Glutamatergic neuron (in vitro differentiated cells): Measurements from ENCODE around the gene KRT13. TPM values are rescaled to one million over a fixed set of nuclear protein-coding genes. Genes with fewer than 3 reads are reported as not detected.

ENCODE experiments used
- DNase-seq: peaks from one replicate; pipeline ENCODE4 v3.0.0; 2022
- H3K27ac Mint-ChIP-seq: one replicate; pipeline ENCODE4 v1.8.0; 2020; ENCODE audit warnings: mild to moderate bottlenecking, mixed read lengths, inconsistent platforms; ENCODE audit not compliant: unreplicated experiment
- H3K27me3 Mint-ChIP-seq: one replicate; pipeline ENCODE4 v1.8.0; 2020; ENCODE audit warnings: mild to moderate bottlenecking, moderate library complexity, mixed read lengths, inconsistent platforms; ENCODE audit not compliant: unreplicated experiment
- H3K36me3 Mint-ChIP-seq: one replicate; pipeline ENCODE4 v1.8.0; 2020; ENCODE audit warnings: mild to moderate bottlenecking, mixed read lengths, inconsistent platforms; ENCODE audit not compliant: unreplicated experiment
- H3K4me1 Mint-ChIP-seq: one replicate; pipeline ENCODE4 v1.8.0; 2020; ENCODE audit warnings: mild to moderate bottlenecking, low read depth, mixed read lengths, inconsistent platforms; ENCODE audit not compliant: unreplicated experiment
- H3K4me3 Mint-ChIP-seq: one replicate; pipeline ENCODE4 v1.8.0; 2020; ENCODE audit warnings: mild to moderate bottlenecking, mixed read lengths, inconsistent platforms; ENCODE audit not compliant: unreplicated experiment
- H3K9me3 Mint-ChIP-seq: one replicate; pipeline ENCODE4 v1.8.0; 2020; ENCODE audit warnings: mild to moderate bottlenecking, moderate library complexity, mixed read lengths, inconsistent platforms; ENCODE audit not compliant: unreplicated experiment
- total RNA-seq: library from RNA; stranded (reverse); fragmentation: NEBNext Ultra II Directional; extraction: Animal tissue kit (Norgen Biotek cat#: 25700); gene quantifications from one replicate; pipeline ENCODE4 v1.2.1, GENCODE V29; 2021; ENCODE audit not compliant: unreplicated experiment
- TF ChIP-seq, protein P1 (sequence below): fragments of 200-600 bp; sonication (generic); IDR thresholded peaks from one replicate; pipeline ENCODE4 v1.5.0; 2021; ENCODE audit not compliant: partially characterized antibody, unreplicated experiment

Gene KRT13
- total RNA-seq, 1 donor from 2014 or later: not detected

- Mint-ChIP-seq H3K9me3 (no peaks in the 10 kb centered on the region), H3K27me3 (peaks cover 5% of the 10 kb centered on the region), H3K27ac (no peak overlapping the region), H3K36me3 (no peaks in the 10 kb centered on the region), H3K4me3 (no peak overlapping the region), H3K4me1 (no peaks in the 10 kb centered on the region)
- no peak for DNase-seq
- TF ChIP-seq, protein P1, sequence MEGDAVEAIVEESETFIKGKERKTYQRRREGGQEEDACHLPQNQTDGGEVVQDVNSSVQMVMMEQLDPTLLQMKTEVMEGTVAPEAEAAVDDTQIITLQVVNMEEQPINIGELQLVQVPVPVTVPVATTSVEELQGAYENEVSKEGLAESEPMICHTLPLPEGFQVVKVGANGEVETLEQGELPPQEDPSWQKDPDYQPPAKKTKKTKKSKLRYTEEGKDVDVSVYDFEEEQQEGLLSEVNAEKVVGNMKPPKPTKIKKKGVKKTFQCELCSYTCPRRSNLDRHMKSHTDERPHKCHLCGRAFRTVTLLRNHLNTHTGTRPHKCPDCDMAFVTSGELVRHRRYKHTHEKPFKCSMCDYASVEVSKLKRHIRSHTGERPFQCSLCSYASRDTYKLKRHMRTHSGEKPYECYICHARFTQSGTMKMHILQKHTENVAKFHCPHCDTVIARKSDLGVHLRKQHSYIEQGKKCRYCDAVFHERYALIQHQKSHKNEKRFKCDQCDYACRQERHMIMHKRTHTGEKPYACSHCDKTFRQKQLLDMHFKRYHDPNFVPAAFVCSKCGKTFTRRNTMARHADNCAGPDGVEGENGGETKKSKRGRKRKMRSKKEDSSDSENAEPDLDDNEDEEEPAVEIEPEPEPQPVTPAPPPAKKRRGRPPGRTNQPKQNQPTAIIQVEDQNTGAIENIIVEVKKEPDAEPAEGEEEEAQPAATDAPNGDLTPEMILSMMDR: no peak
Measured at GRCh38 chr17:41483531-41483930, 21.9 kb downstream of the KRT13 start.

- Mint-ChIP-seq H3K27me3 (peaks cover 2% of the 10 kb centered on the region), H3K4me3 (no peak within 1 kb of the TSS), H3K9me3 (no peaks in the 10 kb centered on the region), H3K36me3 (no peaks in the 10 kb centered on the region), H3K27ac (no peak within 1 kb of the TSS), H3K4me1 (no peaks in the 10 kb centered on the region)
- DNase-seq: no peak
- TF ChIP-seq, protein P1: no peak
Measured at GRCh38 chr17:41481036-41481435, 24.4 kb downstream of the KRT13 start, which contains the start of gene KRT35. Gene KRT35, minus strand, starts transcription at chr17:41481151. Its CDS starts 54 bp downstream, at chr17:41481097.

- Mint-ChIP-seq H3K4me3 (no peak overlapping the region), H3K27ac (no peak overlapping the region), H3K9me3 (no peaks in the 10 kb centered on the region), H3K36me3 (no peaks in the 10 kb centered on the region), H3K4me1 (no peaks in the 10 kb centered on the region), H3K27me3 (peaks cover 2% of the 10 kb centered on the region)
- no peak for DNase-seq
- TF ChIP-seq, protein P1: no peak
Measured at GRCh38 chr17:41480581-41480980, 24.8 kb downstream of the KRT13 start.

GRCh38 chr17:41480136-41480535 is 25.3 kb downstream of the KRT13 start:
- TF ChIP-seq, protein P1: no peak
- no peaks in the 10 kb centered on the region for H3K9me3 Mint-ChIP-seq
- peaks cover 2% of the 10 kb centered on the region for H3K27me3 Mint-ChIP-seq
- H3K4me3 Mint-ChIP-seq: no peak overlapping the region
- DNase-seq: no peak
- no peak overlapping the region for H3K27ac Mint-ChIP-seq
- H3K36me3 Mint-ChIP-seq: no peaks in the 10 kb centered on the region
- no peaks in the 10 kb centered on the region for H3K4me1 Mint-ChIP-seq

DNA sequence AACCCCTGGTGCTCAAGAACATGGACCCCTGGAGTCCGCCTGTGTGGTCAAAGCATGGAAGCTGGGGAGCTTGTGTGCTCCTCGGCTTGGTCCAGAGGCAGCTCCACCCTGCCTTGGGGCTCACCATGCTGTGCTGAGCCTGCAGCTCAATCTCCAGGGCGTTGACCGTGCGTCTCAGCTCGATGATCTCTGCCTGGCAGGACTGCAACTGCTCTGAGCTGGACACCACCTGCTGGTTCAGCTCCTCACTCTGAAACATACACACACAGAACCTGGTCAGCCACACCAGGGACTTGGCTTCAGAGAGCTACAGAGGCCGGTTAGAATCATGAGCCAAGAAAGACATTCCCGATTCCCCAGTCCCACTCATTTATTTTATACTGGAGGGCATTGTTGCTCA is 27.2 kb downstream of the KRT13 start:
- Mint-ChIP-seq H3K9me3 (no peaks in the 10 kb centered on the region), H3K4me3 (no peak overlapping the region), H3K27me3 (peaks cover 2% of the 10 kb centered on the region), H3K36me3 (no peaks in the 10 kb centered on the region), H3K27ac (no peak overlapping the region), H3K4me1 (no peaks in the 10 kb centered on the region)
- DNase-seq: no peak
- TF ChIP-seq, protein P1: no peak
